Caki2 (cell line): Measurements from ENCODE around the gene EEF1AKMT2. TPM values are rescaled to one million over a fixed set of nuclear protein-coding genes. Genes with fewer than 3 reads are reported as not detected.
A peak's percentile ranks its signal among the peaks of the same experiment; 100 is the strongest.

ENCODE experiments used
- DNase-seq: peaks from one replicate; pipeline ENCODE4 v3.0.0-alpha.2; 2015; ENCODE audit warnings: low read depth
- in situ Hi-C: cut with HindIII; loops from 2 replicates; pipeline ENCODE4 v1.10.0; 2016; ENCODE audit warnings: low sequenced_read_pairs, low pct_unique_long_range_greater_than_20kb, mixed read lengths
- total RNA-seq: library from RNA; depleted of rRNA; stranded (reverse); fragments of >200 nt; shearing (Covaris generic); gene quantifications from 2 replicates; pipeline ENCODE4 v1.2.3, GENCODE V29; 2014; ENCODE audit warnings: low replicate concordance

The EEF1AKMT2 gene
- total RNA-seq, 1 experiment from 2014 or later: 44.7 TPM

DNA sequence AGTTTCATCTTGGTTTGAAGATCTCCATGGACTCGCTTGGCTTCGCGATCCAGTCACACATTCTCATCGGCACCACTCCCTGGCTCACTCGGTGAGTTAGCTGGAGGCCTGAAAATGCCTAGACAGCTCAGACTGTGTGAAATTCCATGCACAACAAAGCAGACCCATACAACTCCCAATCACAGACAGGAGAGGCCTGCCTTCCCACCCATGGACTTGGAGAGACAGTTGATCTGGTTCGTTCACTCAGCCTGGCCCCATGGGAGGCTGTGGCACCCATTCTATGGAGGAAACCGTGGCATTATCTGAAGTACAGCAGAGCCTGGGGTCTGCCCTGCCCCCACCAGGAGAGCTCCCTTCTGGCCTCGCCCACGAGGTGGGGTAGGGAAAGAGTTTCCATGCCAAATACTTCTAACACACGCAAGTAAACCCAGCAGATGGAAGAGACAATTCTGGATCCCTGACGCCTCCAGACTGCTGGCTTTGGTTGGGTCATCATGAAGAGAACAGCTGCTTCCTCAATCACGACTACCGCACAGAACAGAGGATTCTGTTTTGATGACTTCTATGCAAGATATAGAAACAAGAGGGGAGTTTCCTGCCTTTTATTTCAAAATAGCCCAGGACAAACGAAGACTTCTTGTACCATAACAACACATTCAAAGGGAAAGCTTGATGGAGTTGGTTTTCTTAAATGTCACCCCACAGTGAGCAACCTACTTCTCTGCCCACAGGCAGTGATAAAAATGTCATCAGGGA is 63.4 kb downstream of the EEF1AKMT2 start:
- in situ Hi-C loops: no loop called here

DNA sequence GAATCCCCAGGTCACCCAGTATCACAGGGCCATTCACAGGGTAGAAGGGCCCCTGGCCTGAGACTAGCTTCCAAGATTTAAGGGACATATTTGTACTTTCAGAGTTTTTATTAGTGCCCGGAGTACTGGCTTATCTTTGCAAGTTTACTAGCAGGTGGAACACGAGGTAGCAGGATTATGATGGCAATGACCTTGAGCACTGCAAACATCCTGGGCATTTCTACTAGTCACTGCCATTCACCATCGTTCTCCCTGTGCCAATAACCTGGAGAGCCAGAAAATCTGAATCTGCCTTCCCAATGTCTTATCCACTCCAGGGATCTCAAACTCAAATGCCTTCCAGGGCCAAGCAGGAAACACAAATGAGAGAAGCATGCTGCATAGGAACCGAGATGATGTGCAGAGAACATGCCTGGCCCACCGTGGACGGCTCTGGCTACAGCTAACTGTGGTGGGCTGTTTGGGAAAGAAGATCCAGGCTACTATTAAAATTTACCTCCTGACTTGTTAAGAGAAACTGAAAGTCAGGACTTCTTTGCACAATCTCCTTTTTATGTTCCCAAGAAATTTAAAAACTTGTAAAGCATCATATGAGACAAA is 64.2 kb downstream of the EEF1AKMT2 start:
- in situ Hi-C loops: no loop called here
- no peak for DNase-seq

More for the DNA sequence above, 63.4 kb downstream of the EEF1AKMT2 start:
- no peak for DNase-seq

DNA sequence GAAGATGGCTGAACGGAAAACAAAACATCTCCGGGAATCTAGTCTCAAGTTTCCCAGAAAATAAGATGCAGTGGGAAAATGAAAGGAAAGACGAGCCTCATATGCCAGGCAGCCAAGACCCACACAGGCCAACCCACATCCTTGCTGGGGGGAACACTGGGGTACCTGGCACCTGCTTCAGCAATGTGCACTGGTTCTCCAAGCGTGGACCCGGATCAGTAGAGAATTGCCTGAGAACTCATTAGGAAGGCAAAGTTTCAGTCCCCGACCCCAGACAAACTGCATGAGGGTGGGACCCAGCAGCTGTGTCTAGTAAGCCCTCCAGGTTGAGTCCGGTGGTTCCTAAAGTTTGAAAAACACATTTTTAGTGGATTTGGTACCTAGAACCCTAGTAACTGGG is 65.9 kb downstream of the EEF1AKMT2 start:
- DNase-seq: no peak
- in situ Hi-C loops: no loop called here

DNA sequence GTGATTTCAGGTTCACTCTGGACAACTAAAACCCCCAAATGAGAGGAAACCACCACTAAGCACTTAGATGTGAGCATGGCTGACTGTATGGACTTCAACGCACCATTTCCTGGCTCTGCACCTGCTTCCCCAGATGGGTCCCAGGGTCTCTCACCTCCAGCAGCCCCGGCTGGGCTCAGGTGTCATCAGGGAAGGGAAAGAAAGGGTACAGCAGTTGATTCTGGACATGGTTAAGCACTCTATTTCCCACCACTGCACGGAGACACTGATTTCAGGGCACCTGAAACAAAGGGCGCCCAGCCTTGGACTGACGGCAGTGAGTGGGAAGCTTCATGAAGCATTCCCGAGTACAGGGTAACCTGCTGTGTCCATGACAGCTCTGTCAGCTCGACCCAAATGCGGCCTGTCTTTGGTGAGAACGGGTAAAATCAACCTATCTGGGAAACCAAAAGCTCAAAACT is 66.5 kb downstream of the EEF1AKMT2 start:
- in situ Hi-C loops: no loop called here
- no peak for DNase-seq

DNA sequence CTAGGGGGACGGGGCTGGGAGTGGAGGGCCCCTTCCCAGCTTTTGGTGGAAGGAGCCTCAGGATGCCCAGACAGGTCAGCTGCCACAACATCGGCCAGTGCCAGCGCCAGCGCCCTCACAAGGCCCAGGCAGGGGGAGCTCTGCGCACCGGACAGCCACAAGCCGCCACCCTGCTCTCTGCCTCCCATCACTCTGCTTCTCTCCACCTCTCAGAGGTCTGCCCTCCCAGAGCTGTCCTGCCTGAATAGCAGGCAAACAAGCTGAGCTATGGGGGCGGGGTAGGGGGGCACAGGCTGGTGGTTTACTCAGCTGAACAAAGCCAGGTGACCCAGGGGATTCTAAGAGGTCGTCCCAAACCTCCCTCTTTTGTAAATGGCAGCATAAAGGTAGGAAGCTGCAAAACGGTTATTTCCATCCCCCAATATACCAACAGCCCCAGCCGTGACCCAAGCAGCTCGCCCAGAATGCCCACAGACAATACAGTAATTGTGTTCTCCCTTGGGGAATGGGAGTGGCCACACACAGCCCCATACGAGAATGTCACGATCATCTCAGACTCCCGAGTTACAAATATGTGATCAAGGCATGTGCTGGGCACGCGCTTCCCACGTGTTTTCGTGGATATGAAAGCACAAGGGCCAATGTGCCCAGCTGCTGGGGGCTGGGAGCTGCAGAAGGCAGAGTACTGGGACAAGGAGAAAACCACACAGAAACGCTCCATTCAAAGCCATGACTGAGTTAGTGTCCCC is 67.2 kb downstream of the EEF1AKMT2 start:
- no peak for DNase-seq
- in situ Hi-C loops: no loop called here

DNA sequence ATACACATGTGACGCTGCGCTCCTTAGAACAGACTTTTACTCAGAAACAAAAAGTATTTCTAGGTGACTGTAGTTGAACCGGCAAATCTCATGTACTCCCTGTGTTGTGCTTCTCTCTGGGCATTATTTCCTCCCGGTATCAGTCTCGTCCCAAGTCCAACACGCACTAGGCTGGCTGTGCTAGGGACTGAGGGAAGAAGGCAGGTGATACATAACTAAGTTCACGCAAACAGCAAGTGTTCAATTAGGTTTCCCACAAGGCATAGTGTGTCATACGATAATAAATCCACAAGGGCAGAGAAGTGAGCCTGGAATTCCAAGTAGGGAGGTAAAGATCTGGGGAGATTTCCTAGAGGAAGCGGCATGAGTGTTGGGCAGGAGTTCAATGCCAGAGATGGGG is 67.9 kb downstream of the EEF1AKMT2 start:
- in situ Hi-C loops: no loop called here
- DNase-seq: no peak

DNA sequence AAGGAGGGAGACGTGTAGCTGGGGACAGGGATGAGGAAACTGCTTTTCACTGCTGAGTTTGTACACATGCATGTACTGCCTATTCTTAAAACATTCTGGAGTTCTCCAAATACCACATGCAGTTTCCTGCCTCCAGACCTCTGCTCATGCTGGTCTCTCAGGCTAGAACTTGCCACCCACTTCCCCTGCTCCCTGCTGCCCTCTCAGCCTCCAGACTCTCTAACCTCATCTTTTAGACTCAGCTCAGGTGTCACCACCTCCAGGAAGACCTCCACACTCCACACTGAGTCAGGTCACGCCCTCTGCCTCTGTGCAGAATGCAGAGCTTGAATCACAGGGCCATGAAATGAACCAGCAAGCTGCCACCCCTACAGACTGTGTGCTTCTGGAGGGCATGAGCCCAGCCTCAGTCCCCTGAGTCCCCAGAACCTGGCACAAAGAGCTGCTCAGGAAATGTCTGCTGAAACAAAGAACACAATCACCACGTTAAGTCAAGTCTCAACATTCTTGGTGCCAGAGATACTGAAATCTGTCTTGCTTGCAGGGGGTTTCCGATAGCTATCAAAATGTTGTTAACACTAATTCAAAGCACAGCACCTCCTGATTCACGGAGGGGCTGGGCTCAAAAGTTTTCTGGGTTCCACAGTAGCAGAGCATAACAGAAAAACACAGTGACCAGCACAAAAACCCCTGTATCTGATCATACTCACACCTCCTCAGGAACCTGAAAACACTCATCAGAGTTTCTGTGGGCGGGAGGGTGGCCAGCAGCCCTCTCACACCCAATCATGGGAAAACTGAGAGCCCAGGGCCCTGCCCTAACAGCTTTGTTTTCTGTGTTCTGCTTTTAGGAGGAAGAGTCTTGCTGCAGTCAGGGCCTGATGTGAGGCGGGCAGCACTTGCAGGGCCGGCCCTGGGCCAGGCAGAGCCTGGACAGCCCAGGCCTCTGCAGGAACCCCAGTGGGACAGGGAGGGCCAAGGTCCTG is 68.6 kb downstream of the EEF1AKMT2 start:
- DNase-seq: no peak
- in situ Hi-C loops: no loop called here

DNA sequence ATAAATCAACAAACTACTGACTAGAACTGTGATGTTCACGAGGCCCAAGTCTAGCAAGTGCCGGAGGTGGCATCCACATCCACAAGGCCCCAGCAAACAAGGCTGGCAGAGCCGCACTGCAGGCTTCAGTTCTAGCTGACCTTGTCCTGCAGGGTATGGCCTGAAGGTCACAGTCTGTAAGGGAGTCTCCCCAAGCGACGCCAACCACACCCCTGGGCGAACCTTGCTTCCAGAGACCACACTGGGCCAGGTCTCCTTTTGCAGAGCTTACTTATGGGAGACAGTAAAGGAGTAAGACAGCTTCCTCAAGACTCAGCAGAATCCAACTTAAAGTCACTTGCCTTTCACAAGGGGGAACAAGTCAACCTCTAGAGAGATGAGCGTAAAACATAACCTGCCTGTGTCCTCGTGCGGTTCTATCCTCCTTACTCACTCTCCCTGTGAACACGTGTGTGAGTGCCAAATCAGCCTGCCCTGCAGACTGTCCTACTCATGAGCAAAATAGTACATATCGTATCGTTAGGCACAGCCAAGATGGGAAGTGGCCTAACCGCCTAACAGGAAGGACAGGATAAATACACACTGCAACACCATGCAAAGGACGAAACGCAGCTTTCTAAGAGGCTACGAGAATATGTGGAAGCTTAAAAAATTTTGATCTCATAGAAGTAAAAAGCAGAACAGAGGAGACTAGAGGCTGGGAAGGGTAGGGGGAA is 70.2 kb downstream of the EEF1AKMT2 start:
- in situ Hi-C loops: no loop called here
- no peak for DNase-seq

DNA sequence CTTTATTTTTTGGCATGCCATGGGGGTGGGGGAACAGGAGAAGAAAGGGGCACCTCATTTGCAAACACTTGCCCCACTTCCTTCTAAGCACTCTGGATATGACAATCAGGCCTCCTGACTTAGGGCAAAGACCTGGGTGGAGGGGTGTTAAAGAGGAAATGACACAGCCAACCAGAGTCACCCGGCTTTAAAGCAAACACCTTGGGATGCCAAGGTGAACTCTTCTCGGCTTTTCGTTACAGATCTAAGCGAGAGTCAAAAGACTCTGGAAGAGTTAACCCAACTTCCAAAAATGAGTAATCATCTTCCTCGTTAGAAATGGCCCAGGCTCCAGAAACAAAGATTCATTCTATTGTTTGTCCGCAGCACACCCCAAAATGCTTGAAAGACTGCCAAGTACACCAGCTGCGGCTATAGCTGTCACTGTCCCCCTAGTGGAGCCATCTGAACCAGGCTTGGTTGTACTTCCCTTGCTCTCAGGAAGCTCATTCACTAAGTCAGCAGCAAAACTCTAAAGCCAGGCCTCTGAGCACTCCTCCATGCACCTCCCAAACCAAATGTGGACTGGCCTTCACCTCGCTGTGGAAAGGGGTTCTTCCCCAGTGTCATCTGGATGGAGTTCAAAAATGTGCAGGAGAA is 72.4 kb downstream of the EEF1AKMT2 start:
- no peak for DNase-seq
- in situ Hi-C loops: no loop called here

DNA sequence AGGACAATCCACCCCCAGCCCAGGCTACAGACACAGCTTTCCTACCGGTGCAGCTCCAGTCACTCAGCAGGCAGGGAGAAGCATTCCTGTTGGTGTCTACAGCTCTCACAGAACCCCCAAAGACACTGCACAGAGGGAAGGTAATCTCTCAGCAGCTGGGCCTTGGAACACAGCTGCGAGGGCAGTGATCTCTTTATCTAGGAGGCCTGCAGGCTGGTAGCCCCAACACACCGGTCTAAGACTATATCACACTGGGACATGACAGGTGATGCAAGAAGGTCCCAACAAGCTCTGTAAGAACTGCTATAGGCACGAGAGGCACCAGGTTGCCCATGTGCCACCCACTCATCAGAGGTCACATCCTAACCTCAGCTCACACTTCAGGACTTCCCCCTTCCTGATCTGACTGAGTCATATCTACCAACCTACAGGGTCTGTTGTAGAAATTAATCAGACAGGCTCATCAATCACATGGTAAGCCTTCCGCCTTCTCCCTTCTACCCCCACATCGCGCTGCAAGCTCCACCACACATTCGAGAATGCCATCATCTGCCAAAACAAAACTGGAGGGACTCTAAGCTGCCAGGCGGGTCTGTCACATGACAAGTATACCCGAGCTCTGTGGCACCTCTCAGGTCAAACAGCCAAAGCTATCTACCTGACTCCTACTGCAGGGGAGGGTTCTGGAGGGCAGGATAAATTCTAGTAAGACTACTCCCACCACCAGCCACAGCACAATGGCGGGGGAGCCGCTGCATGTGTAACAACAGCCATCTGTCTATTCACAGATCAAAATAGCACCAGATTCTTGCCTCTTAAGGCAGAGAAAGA is 73.6 kb downstream of the EEF1AKMT2 start:
- DNase-seq: peak; percentile 38
- in situ Hi-C loops: no loop called here

DNA sequence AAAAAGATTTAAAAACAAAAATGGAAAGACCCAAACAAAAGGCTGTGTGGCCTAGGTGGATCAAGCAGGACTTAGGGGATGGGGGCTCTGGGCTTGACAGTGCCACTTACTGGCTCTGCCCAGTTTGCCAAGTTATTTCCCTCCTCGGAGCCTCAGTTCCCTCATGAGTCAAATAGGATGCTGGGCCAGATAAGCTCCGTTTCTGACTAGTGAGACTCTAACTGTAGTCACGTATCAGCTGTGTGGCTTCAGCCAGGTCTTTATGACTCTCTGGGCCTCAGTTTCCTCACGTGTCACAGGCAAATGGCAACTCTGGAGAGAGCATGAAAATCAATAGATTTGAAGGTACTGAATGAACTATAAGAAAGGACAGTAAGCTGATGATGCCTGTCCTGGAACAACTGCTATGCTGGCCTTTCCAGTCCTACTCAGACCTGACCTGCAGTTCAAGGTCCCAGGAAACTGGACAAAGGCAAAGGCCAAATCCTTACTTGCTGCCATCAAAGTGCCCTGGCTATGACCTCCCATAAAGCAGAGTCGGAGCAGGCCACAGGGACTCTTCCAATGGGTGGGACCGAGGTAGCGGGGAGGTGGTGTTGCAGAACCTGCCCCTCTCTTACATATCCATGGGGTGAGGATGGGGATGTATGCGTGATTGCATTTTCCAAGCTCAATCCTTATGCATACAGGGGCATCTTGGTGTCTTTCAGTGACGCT is 74.5 kb downstream of the EEF1AKMT2 start:
- in situ Hi-C loops: no loop called here
- DNase-seq: no peak

DNA sequence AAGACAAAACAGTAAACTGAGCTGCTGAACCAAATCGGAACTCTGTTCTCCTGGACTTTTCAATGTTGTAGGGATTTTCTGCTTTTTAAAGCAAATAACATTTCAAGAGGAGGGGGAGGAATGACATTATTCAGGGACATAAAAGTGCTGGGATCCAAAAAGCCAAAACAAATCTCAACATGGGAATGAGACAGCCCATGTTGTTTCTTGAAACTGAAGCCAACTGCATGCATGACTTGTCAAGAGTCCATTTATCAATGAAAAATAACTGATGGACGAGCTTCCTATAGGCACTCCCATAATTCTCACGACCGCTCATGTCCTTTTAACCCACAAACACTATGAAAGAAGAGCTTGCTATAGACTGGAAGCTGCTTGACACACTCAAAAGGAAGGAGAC is 75.3 kb downstream of the EEF1AKMT2 start:
- no peak for DNase-seq
- in situ Hi-C loops: no loop called here

DNA sequence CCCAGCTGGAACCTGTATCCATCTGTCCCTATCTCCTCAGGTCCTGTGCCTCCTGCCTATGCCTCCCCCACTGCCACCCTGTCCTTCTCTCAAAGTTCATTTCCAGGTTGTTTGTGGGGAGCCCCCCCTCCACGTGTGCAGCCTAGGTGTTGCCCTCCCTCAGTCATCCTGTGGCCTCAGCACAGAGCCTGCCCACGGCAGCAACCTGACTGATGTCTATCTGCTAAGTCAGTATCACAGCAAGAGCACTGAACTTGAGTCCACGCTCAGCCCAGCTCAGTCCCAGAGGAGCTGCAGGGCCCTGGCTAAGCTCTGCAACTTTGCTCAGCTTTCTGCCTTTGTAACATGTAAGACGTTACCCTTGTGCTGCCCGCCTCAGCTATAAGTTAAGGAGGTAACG is 76.2 kb downstream of the EEF1AKMT2 start:
- in situ Hi-C loops: no loop called here
- DNase-seq: no peak

DNA sequence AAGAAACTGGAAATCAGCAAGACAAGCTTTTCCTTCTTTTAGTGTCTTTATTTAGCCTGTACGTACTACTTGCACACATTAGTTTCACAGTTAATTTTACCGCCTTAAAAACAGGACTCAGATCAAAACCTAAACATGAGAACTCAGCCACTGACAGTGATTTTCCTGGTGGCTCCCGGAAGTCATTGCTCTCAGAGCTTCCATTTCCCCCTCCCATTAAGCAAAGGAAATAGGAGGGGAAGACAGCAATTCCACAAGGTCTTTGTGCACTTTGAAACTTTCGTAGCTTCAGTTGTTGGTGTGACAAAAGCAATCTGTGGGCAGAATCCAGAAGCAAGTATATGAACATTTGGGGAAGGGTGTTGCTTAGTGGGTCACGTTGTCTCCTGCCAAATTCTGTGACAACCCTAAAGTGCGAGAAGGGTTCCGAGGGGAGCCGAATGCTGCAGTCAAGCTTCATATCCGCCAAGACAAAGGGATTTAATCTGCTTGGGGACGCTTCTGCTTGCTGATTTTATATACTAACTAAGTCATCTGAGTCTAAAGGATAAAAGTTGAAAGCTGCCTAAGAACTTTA is 77.9 kb downstream of the EEF1AKMT2 start:
- in situ Hi-C loops: no loop called here
- DNase-seq: no peak

DNA sequence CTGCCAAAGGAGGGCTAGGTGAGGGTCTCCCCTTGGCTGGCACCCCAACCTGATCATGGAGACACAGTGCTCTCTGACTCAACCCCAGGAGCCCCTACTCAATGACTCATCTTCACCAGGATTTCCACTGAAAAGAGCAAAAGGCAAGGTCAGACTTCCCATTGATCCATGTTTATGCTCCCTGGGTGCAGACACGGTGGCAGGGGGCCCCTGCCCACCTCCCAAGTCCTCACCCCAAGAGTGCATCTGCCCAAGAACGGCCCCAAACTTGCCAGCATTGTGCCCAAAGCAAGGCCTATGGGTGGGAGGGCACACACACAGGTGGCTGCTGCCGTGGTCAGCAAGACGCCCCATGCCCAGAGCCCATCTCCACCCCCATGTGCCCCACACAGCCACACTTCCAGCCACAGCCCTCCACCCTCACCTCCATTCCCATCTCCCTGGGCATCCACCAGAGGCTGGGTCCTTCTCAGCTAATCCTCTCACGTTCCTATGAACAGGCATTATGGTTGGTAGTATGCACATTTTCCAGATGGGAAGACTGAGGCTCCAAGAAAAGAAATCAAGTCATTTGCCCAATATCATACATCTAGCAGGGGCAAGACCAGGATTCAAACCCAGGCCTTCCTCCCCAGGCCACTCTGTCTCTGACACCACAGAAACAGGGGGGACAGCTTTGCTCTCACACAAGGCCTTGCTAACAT is 78.8 kb downstream of the EEF1AKMT2 start:
- no peak for DNase-seq
- in situ Hi-C loops: no loop called here
